Measurements from ENCODE around the gene SLMAP. TPM values are rescaled to one million over a fixed set of nuclear protein-coding genes. Genes with fewer than 3 reads are reported as not detected.

The SLMAP gene
- polyA plus RNA-seq, 3 donors = 47.6 to 54.4 (median 50.1) TPM

- no peak for DNase-seq (ENCODE audit: low read depth in 3 of 3, low spot score in 2 of 3)
Observed at GRCh38 chr3:57752307-57752706, 3.8 kb upstream of the SLMAP start.

- DNase-seq (ENCODE audit: low read depth in 3 of 3, low spot score in 2 of 3) = no peak
Observed at GRCh38 chr3:57753016-57753415, 3.1 kb upstream of the SLMAP start.

- peak in 1 of 3 donors; percentile 53 for DNase-seq (ENCODE audit: low read depth in 3 of 3, low spot score in 2 of 3)
Observed at GRCh38 chr3:57755368-57755675, 787 bp upstream of the SLMAP start.

- no peak for DNase-seq (ENCODE audit: low read depth in 3 of 3, low spot score in 2 of 3)
Observed at GRCh38 chr3:57756528-57757401, 656 bp downstream of the SLMAP start.

GRCh38 chr3:57757642-57758297 lies 1.7 kb downstream of the SLMAP start:
- DNase-seq (ENCODE audit: low read depth in 3 of 3, low spot score in 2 of 3) = no peak

GRCh38 chr3:57758686-57759085 lies 2.6 kb downstream of the SLMAP start:
- no peak for DNase-seq (ENCODE audit: low read depth in 3 of 3, low spot score in 2 of 3)

GRCh38 chr3:57764794-57765193 lies 8.7 kb downstream of the SLMAP start:
- DNase-seq (ENCODE audit: low read depth in 3 of 3, low spot score in 2 of 3) = no peak

- DNase-seq (ENCODE audit: low read depth in 3 of 3, low spot score in 2 of 3) = no peak
Observed at GRCh38 chr3:57768595-57768994, 12.5 kb downstream of the SLMAP start.

GRCh38 chr3:57770009-57770827 lies 14.1 kb downstream of the SLMAP start:
- DNase-seq (ENCODE audit: low read depth in 3 of 3, low spot score in 2 of 3) = no peak

GRCh38 chr3:57772251-57772650 lies 16.1 kb downstream of the SLMAP start:
- DNase-seq (ENCODE audit: low read depth in 3 of 3, low spot score in 2 of 3) = no peak

GRCh38 chr3:57777774-57778173 lies 21.7 kb downstream of the SLMAP start:
- DNase-seq (ENCODE audit: low read depth in 3 of 3, low spot score in 2 of 3) = no peak

GRCh38 chr3:57778494-57778893 lies 22.4 kb downstream of the SLMAP start:
- DNase-seq (ENCODE audit: low read depth in 3 of 3, low spot score in 2 of 3) = no peak

GRCh38 chr3:57779666-57780065 lies 23.6 kb downstream of the SLMAP start:
- DNase-seq (ENCODE audit: low read depth in 3 of 3, low spot score in 2 of 3) = no peak

- DNase-seq (ENCODE audit: low read depth in 3 of 3, low spot score in 2 of 3) = no peak
Observed at GRCh38 chr3:57783186-57784088, 27.3 kb downstream of the SLMAP start.

- DNase-seq (ENCODE audit: low read depth in 3 of 3, low spot score in 2 of 3) = no peak
Observed at GRCh38 chr3:57784089-57784735, 28.1 kb downstream of the SLMAP start.

GRCh38 chr3:57785446-57785845 lies 29.3 kb downstream of the SLMAP start:
- DNase-seq (ENCODE audit: low read depth in 3 of 3, low spot score in 2 of 3) = no peak

GRCh38 chr3:57787867-57788623 lies 31.9 kb downstream of the SLMAP start:
- DNase-seq (ENCODE audit: low read depth in 3 of 3, low spot score in 2 of 3) = no peak

GRCh38 chr3:57788624-57789018 lies 32.5 kb downstream of the SLMAP start:
- no peak for DNase-seq (ENCODE audit: low read depth in 3 of 3, low spot score in 2 of 3)

GRCh38 chr3:57791245-57791644 lies 35.1 kb downstream of the SLMAP start:
- DNase-seq (ENCODE audit: low read depth in 3 of 3, low spot score in 2 of 3) = no peak

All from right renal cortex interstitium (tissue), 3 donors.